HG03457 (cell line): ENCODE measurements around the gene CALML3.
"Not testable (repeated sequence)": the region's sequence is repeated elsewhere in the genome, so short reads cannot be mapped to it uniquely, and the experiment has no call there.

Experiments used
- ATAC-seq: cut with Tn5 transposase; IDR thresholded peaks from one replicate; pipeline ENCODE4 v1.9.1; 2021; ENCODE audit warnings: moderate number of reproducible peaks; ENCODE audit not compliant: unreplicated experiment

CALML3 gene

DNA sequence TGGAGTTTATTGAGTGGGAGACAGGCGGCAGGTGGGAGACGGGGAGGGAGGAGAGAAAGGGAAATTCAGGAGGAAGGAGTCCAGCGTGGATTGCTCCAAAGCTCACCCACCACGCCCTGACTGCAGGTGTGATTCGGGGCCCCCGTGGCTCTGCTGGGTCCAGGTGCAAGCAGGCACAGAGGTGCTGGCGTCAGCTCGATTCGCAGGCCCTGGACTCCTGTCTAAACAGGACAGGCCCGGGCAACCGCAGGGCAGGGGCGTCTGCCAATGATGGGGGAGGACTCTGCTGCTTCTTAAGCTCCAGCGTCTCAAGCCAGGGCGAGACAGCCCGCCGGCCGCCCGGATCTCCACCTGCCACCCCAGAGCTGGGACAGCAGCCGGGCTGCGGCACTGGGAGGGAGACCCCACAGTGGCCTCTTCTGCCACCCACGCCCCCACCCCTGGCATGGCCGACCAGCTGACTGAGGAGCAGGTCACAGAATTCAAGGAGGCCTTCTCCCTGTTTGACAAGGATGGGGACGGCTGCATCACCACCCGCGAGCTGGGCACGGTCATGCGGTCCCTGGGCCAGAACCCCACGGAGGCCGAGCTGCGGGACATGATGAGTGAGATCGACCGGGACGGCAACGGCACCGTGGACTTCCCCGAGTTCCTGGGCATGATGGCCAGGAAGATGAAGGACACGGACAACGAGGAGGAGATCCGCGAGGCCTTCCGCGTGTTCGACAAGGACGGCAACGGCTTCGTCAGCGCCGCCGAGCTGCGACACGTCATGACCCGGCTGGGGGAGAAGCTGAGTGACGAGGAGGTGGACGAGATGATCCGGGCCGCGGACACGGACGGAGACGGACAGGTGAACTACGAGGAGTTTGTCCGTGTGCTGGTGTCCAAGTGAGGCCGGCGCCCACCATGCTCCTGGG, at the start of gene CALML3:
TSS of gene CALML3 (plus strand) at position 321 of the 920 bp plus-strand sequence. CDS start at position 446, 125 bp downstream.
- ATAC-seq = no peak

- ATAC-seq = not testable (repeated sequence)
These were observed 49.7 kb upstream of the CALML3 start for GRCh38 chr10:5475088-5475487.

DNA sequence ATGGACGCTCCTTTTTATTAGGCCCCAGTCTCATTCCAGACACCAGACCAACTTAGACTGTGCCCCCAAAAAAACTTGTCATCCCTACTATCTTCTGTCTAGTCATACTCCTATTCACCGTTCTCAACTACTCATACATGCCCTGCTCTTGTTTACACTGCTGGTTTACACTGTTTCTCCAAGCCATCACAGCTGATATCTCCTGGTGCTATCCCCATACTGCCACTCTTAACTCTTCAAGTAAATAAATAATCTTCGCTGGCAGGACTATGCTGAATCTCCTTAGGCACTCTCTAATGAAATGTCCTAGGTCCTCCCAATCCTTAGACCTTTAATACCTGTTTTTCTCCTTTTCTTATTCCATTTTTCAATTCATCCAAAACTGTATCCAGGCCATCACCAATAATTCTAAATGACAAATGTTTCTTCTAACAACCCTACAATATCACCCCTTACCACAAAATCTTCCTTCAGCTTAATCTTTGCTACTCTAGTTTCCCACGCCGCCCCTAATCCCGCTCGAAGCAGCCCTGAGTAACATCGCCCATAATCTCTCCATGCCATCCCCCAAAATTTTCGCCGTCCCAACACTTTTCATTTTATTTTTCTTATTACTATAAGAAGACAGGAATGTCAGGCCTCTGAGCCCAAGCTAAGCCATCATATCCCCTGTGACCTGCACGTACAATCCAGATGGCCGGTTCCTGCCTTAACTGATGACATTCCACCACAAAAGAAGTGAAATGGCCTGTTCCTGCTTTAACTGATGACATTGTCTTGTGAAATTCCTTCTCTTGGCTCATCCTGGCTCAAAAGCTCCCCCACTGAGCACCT, 48.6 kb upstream of the CALML3 start:
- ATAC-seq = not testable (repeated sequence)

GRCh38 chr10:5476918-5477525, 47.7 kb upstream of the CALML3 start:
- no peak for ATAC-seq

GRCh38 chr10:5477948-5478693, 46.6 kb upstream of the CALML3 start:
- no peak for ATAC-seq

- ATAC-seq = no peak
These were observed 46.0 kb upstream of the CALML3 start for GRCh38 chr10:5478694-5479305.

DNA sequence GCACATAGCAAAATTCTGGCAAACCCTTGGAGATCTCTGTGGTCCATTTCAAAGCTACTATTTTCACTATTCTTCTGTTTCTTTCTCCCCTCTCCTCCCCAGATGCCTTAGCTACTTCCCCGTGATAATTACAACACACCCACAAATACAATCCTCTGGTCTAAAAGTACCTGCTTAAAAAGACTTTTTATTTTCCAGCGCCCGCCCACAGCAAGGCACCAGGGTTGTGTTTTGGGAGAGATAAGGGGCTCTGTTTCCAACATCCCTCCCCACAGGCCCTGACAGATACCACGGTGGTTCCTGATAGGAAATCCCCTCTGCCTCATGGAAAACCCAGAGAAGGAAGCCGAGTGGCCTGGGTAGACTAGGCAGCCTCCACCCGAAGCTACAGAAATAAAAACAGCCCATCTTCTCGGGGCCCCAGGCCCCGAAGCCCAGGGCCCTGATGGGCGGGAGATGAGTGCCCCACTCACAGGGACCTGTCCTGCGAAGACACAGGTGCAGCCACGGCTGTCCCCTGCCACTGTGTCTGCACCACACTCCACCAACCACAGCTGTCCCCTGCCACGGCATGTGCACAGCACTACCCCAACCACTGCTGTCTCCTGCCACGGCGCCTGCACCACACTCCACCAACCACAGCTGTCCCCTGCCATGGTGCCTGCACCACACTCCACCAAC, 45.1 kb upstream of the CALML3 start:
- ATAC-seq = no peak

DNA sequence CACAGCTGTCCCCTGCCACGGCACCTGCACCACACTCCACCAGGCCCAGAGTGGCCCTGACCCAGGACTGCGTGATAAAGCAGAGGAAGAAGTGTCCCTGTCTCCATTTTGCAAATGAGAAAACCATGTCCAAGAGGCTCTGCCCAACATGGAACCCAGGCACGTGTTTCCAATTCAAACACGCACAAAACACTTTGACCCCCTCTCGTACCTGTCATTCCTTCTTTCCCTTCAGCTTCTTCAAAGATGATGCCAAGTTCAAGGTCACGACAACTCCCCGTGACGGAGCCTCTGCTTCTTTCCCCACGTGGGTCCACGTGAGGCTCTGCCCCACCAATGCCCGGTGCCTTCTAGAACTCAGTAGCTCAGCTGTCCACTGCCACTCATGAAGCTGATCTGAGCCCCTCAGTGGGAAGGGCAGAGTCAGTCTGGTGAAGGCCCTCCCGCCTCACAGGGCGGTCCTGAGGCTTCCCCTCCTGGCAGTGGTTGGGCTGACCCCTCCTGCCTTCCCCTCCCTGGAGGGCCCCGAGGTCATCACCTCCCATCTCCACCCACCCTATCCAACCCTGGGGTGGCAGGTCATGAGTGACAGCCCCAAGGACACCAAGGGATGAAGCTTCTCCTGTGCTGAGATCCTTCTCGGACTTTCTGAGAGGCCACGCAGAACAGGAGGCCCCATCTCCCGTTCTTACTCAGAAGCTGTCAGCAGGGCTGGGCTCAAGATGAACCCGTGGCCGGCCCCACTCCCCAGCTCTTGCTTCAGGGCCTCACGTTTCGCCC, 44.4 kb upstream of the CALML3 start:
- no peak for ATAC-seq

DNA sequence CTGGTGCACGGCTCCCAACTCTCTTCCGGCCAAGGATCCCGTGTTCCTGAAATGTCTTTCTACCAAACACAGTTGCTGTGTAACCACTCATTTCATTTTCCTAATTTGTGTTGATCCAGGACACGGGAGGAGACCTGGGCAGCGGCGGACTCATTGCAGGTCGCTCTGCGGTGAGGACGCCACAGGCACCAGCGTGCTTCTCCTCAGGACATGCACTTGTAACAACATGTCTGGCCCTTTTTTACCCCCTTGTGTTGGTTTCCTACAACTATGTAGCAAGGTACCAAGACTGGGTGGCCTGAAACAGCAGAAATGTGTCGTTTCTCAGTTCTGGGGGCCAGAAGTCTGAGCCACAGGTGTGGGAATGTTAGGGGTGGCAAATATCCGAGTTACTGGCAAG, 43.6 kb upstream of the CALML3 start:
- ATAC-seq = no peak

DNA sequence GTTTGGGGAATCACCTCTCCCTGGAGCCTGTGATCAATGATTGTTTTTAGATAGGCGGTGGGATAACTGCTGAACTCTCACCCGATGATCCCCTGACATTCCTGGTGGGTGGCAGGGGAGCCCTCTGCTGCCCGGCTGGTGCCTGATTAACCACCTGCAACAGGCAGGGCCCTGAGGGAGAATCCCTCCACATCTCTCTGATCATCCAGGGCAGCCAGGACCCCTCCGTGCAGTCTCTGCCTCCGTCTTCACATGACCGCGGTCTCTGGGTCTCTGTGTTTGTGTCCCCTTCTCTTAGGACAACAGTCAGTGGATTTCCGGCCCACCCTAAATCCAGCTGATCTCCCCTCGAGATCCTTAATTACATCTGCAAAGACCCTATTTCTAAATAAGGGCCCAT, 42.7 kb upstream of the CALML3 start:
- no peak for ATAC-seq

GRCh38 chr10:5484205-5484604, 40.6 kb upstream of the CALML3 start:
- ATAC-seq = no peak

DNA sequence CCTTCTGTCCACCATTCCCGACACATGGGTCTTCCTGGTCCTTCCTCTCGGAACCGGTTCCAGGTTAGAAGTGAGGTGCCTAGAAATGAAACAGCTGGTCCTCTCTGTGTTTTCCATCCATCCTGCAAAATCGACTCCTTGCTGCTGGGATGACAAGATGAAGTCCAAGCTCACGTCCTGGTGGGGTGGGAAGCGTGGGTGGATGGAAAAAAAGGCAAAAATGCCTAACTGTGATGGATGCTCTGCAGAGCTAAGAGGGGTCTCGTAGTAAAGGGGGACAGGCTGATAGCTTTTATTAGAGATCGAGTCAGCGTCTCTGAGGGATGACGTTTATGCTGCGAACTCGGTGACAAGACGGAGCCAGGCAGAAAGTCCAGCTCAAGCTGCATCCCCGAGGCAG, 39.5 kb upstream of the CALML3 start:
- no peak for ATAC-seq

DNA sequence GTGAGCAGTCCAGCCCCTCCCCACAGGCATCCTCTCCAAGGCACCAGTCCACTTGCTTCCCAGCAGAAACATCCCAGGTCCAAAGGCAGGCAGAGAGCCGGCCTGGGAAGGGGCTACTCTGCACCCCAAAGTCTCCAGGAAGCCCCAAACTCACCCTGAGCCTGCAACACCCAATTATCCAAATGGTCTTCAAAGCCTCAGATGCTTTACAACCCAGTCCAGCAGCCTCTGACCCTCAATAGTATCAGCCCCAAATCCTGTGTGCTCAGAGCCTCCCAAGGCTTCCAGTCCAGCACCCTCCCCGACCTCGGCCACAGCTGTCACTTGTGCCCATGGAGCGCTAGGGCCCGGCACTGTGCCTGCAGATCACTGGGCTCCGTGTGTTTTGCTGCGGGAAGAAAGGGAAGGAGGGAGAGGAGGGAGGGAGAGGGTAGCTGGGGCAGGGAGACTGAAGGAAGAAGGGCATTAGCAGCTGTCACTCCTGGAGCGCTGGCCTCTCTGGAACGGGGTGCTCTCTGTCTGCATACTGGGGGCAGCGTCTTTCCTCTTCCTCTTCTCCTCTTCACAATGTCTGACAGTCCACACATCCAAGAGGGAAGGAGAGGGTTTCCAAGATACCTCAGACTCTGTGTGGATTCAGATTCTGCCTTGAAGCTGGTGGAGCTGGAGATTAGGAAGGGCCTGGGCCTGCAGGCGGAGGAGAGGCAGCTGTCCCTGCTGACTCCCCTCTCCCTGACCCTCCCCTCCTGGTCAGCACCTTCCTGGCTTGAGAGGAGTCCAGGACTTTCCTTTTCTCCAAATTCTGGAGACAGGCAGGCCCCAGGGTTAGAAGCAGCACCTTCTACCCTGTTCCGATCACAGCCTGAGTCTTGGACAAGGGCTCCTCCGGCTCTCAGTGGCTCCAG, 38.6 kb upstream of the CALML3 start:
- no peak for ATAC-seq

DNA sequence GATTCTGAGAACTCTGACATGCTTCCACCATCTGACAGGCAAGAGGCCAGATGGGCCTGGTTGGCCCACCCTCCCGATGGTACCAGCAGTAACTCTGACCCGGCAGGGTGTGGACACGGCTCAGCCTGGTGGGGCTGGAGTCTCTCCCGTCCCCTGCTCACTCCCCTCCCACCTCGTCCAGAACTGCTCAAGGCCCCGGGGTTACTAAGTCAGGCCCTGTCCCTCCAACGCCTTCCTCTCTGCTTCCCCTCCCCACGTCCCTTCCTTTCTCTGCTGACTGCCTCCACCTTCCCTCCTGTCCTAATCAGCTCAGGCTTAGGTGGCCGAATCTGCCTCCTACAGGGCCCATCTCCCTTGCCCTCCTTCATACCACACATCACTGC, 37.9 kb upstream of the CALML3 start:
- ATAC-seq = no peak

DNA sequence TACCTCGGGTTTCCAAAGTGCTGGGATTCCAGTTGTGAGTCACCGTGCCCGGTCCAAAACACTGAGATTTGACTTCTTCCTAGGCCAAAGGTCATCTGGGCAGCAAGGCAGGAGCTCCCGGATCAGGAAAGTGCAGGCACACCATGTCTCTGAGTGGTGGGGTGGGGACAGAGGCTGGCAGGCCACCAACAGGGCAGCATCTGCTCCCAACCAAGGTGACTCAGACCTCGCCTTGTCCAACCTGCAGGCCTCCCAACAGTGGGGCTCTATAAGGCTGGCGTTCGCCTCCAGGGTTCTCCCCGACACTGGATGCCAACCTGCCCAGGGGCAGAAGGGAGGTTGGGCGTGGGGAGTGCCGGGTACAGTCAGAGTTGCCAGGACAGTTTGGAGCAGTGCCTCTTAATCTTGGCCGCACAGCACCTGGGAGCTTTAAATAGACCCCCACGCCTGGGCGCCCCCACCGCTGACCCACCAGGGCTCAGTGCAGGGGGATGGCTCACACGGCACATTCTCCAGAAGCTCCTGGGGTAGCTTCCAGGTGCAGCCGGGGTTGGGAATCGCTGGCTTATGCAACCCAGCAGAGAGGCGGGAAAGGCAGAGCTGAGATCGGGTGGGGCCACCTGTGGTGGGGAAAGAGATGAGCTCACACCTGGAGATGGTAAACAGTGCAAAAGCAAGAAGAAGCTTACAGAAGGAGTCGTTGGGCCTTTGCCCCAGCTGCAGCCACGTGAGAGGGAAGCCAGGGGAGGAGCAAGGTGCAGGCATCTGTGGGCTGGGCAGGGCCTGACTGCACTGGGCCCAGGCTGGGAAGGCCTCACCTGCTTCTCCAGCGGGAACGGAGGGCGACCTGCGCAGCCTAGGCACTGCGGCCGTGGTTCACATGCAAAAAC, 36.2 kb upstream of the CALML3 start:
- ATAC-seq = no peak

DNA sequence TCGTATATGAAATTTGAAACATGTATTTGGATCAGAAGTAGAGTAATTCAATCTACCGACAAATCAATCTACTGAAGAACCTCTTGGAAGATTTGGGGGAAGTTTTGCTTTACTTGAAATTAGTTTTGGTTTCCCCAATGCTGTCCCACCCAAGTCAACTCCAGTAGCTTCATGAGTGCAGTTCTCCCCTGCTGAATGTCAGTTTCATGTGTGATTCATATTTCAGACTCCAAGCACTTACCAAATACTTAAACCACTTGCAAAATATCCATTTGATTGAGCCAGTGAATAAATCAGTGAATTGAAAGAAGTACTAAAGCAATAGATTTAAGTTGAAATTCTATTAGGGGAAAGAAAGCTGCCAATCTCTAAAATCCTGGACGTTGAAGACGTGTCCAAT, 34.7 kb upstream of the CALML3 start:
- ATAC-seq = no peak
